ENCODE data around the gene LEMD2. TPM values are rescaled to one million over a fixed set of nuclear protein-coding genes. Genes with fewer than 3 reads are reported as not detected.

LEMD2 gene
- total and polyA plus RNA-seq, 2 donors (not counting 3 experiments of a cell fraction or from before 2014, with no cell fraction given): 61.1 to 81.8 TPM

- Histone ChIP-seq H3K27ac (ENCODE audit: insufficient read depth, low read depth, low read length) (no peak overlapping the region), H3K36me3 (ENCODE audit: control insufficient read depth in 2 of 2, extremely low read depth in 1 of 2, insufficient read depth in 2 of 2, low read length in 2 of 2) (no peaks in the 10 kb centered on the region), H2AFZ (ENCODE audit: low read depth, low read length) (no peak overlapping the region), H3K4me3 (replicated peaks in 1 of 3; ENCODE audit: insufficient read depth in 1 of 3, low read depth in 1 of 3, low read length in 3 of 3) (no peak overlapping the region), H3K9ac (replicated peaks; ENCODE audit: extremely low read depth, insufficient read depth, low read length) (no peak overlapping the region), H3K9me1 (replicated peaks; ENCODE audit: control insufficient read depth, extremely low read depth, insufficient read depth, low read length) (no peaks in the 10 kb centered on the region), H3K9me3 (replicated peaks; ENCODE audit: control insufficient read depth, insufficient read depth, low read length) (no peaks in the 10 kb centered on the region), H4K20me1 (replicated peaks; ENCODE audit: control insufficient read depth, extremely low read depth, insufficient read depth, low read length) (no peaks in the 10 kb centered on the region), H3K79me2 (ENCODE audit: control insufficient read depth, insufficient read depth, low read length) (no peaks in the 10 kb centered on the region), H3K27me3 (ENCODE audit: control insufficient read depth in 2 of 2, insufficient read depth in 2 of 2, low read length in 2 of 2) (peaks cover 6 to 23% of the 10 kb centered on the region in 2 experiments), H3K4me1 (ENCODE audit: control insufficient read depth, extremely low read depth, insufficient read depth, low read length) (no peaks in the 10 kb centered on the region), H3K4me2 (ENCODE audit: insufficient read depth, low read length) (no peak overlapping the region)
- no TSS peak for BruUV-seq (replicated peaks)
- intact Hi-C loops (cut with micrococcal nuclease): loop anchor here (2.0 kb wide), 1 partner anchor 28 kb away; no protein-coding TSS in a partner anchor
- ChIA-PET CTCF (interaction anchor here (0.9 to 1.7 kb wide), 5 partner anchors 16 to 41 kb away, joined by 3 to 8 read pairs (median 4); no protein-coding TSS in a partner anchor), POLR2A (no interaction called here)
- DNase-seq (ENCODE audit: low read depth, low spot score) (peak; percentile 52), FAIRE-seq (peak; percentile 70)
- dilution Hi-C loops (cut with MboI; ENCODE audit: extremely low pct_ligation_motif_present, low sequenced_read_pairs): no loop called here
- TF ChIP-seq GATA2 (IDR thresholded peaks at IDR 0.05; ENCODE audit: insufficient read depth, insufficient read length, low read depth, low read length) (no peak), FOS (IDR thresholded peaks at IDR 0.05; ENCODE audit: borderline replicate concordance, insufficient read depth, low read length) (no peak), CTCF (IDR thresholded peaks at IDR 0.05; ENCODE audit: extremely low read depth in 1 of 2, insufficient read depth in 1 of 2, low read depth in 1 of 2, low read length in 2 of 2) (peak; percentile 9 to 59)
- TF ChIP-seq, protein P1, sequence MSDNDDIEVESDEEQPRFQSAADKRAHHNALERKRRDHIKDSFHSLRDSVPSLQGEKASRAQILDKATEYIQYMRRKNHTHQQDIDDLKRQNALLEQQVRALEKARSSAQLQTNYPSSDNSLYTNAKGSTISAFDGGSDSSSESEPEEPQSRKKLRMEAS (IDR thresholded peaks at IDR 0.05; ENCODE audit: insufficient read depth, insufficient read length): no peak
Observed at GRCh38 chr6:33812669-33813068, 23.7 kb upstream of the LEMD2 start.

DNA sequence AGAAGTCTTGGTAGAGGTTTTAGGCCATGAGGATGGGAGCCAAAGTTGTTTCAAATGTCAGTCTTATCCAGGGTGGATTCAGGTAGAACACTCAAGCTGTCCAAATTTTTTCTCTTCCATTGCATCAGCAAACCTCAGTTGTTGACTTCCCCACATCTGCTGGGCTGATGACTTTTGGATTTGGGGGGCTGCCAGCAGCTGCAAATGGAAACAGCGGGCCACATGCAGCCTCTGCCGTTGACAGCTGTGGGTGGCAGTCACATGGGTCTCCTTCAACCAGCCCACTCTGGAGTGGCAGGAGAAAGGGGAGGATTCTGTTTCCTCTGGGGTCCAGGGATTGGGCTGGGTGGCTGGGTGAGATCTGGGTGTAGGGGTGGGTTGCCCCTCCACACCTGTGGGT is 20.7 kb upstream of the LEMD2 start:
- FAIRE-seq (no peak), DNase-seq (ENCODE audit: low read depth, low spot score) (no peak)
- no peak overlapping the region for H3K4me2 ChIP-seq (ENCODE audit: insufficient read depth, low read length)
- H4K20me1 ChIP-seq (replicated peaks; ENCODE audit: control insufficient read depth, extremely low read depth, insufficient read depth, low read length): no peaks in the 10 kb centered on the region
- no peak overlapping the region for H3K27ac ChIP-seq (ENCODE audit: insufficient read depth, low read depth, low read length)
- CTCF ChIA-PET: no interaction called here
- H3K36me3 ChIP-seq (ENCODE audit: control insufficient read depth in 2 of 2, extremely low read depth in 1 of 2, insufficient read depth in 2 of 2, low read length in 2 of 2): no peaks in the 10 kb centered on the region
- no peaks in the 10 kb centered on the region for H3K79me2 ChIP-seq (ENCODE audit: control insufficient read depth, insufficient read depth, low read length)
- no TSS peak for BruUV-seq (replicated peaks)
- dilution Hi-C loops (cut with MboI; ENCODE audit: extremely low pct_ligation_motif_present, low sequenced_read_pairs): no loop called here
- H3K4me3 ChIP-seq (replicated peaks in 1 of 3; ENCODE audit: insufficient read depth in 1 of 3, low read depth in 1 of 3, low read length in 3 of 3): no peak overlapping the region
- intact Hi-C loops (cut with micrococcal nuclease): no loop called here
- H3K27me3 ChIP-seq (ENCODE audit: control insufficient read depth in 2 of 2, insufficient read depth in 2 of 2, low read length in 2 of 2): peaks cover 6 to 20% of the 10 kb centered on the region in 2 experiments
- H3K9me1 ChIP-seq (replicated peaks; ENCODE audit: control insufficient read depth, extremely low read depth, insufficient read depth, low read length): no peaks in the 10 kb centered on the region
- no peak overlapping the region for H2AFZ ChIP-seq (ENCODE audit: low read depth, low read length)
- no peak overlapping the region for H3K9ac ChIP-seq (replicated peaks; ENCODE audit: extremely low read depth, insufficient read depth, low read length)
- POLR2A ChIA-PET: no interaction called here
- H3K9me3 ChIP-seq (replicated peaks; ENCODE audit: control insufficient read depth, insufficient read depth, low read length): no peaks in the 10 kb centered on the region
- TF ChIP-seq JUN (IDR thresholded peaks at IDR 0.05; ENCODE audit: borderline replicate concordance, insufficient read depth, insufficient read length, low read depth): no peak
- TF ChIP-seq FOS (IDR thresholded peaks at IDR 0.05; ENCODE audit: borderline replicate concordance, insufficient read depth, low read length): no peak
- no peak for TF ChIP-seq POLR2AphosphoS5 (IDR thresholded peaks at IDR 0.05; ENCODE audit: insufficient read depth, low read depth, low read length)
- TF ChIP-seq CTCF (IDR thresholded peaks at IDR 0.05; ENCODE audit: extremely low read depth in 1 of 2, insufficient read depth in 1 of 2, low read depth in 1 of 2, low read length in 2 of 2): no peak
- TF ChIP-seq GATA2 (IDR thresholded peaks at IDR 0.05; ENCODE audit: insufficient read depth, insufficient read length, low read depth, low read length): no peak
- TF ChIP-seq EZH2 (IDR thresholded peaks at IDR 0.05; ENCODE audit: borderline replicate concordance, low read depth, low read length, severe bottlenecking): no peak
- TF ChIP-seq, protein P1 (IDR thresholded peaks at IDR 0.05; ENCODE audit: insufficient read depth, insufficient read length): no peak
- TF ChIP-seq POLR2A (IDR thresholded peaks at IDR 0.05; ENCODE audit: low read depth, low read length): no peak
- TF ChIP-seq MYC (IDR thresholded peaks at IDR 0.05; ENCODE audit: low read depth, low read length): no peak
- no peaks in the 10 kb centered on the region for H3K4me1 ChIP-seq (ENCODE audit: control insufficient read depth, extremely low read depth, insufficient read depth, low read length)
